Keratinocyte (primary cell): ENCODE data around the gene MTR.

Experiments
- EZH2 ChIP-seq: IDR thresholded peaks from one replicate; pipeline ENCODE4 v1.6.1; 2012; ENCODE audit warnings: inconsistent platforms, mild to moderate bottlenecking, low read length, moderate library complexity
- TF ChIP-seq, protein P1 (sequence below), 3 experiments: IDR thresholded peaks in 1 of 3; conservative IDR thresholded peaks in 1 of 3; optimal IDR thresholded peaks in 1 of 3; 2 replicates in 2 of 3; 3 replicates in 1 of 3; pipeline versions ENCODE3 to v1.5.1; 2011; ENCODE audit warnings: low read length in 3 of 3, mild to moderate bottlenecking in 3 of 3, moderate library complexity in 2 of 3, control low read depth in 1 of 3, inconsistent platforms in 1 of 3; ENCODE audit not compliant: insufficient read depth in 2 of 3; ENCODE audit errors: extremely low read depth in 1 of 3

- TF ChIP-seq, protein P1, sequence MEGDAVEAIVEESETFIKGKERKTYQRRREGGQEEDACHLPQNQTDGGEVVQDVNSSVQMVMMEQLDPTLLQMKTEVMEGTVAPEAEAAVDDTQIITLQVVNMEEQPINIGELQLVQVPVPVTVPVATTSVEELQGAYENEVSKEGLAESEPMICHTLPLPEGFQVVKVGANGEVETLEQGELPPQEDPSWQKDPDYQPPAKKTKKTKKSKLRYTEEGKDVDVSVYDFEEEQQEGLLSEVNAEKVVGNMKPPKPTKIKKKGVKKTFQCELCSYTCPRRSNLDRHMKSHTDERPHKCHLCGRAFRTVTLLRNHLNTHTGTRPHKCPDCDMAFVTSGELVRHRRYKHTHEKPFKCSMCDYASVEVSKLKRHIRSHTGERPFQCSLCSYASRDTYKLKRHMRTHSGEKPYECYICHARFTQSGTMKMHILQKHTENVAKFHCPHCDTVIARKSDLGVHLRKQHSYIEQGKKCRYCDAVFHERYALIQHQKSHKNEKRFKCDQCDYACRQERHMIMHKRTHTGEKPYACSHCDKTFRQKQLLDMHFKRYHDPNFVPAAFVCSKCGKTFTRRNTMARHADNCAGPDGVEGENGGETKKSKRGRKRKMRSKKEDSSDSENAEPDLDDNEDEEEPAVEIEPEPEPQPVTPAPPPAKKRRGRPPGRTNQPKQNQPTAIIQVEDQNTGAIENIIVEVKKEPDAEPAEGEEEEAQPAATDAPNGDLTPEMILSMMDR (optimal IDR thresholded peaks at IDR 0.05 in 1 of 3, IDR thresholded peaks at IDR 0.05 in 1 of 3, conservative IDR thresholded peaks at IDR 0.05 in 1 of 3; ENCODE audit: extremely low read depth in 1 of 3, insufficient read depth in 2 of 3, low read length in 3 of 3), result no peak
- TF ChIP-seq EZH2, result no peak
Observed at GRCh38 chr1:236819856-236820255, 24.8 kb downstream of the MTR start.
